NT2/D1 (cell line): Measurements from ENCODE around the gene ROBO1.

Experiments
- SUZ12 ChIP-seq: IDR thresholded peaks from 2 replicates; pipeline ENCODE4 v1.6.1; 2011; ENCODE audit not compliant: insufficient read length, insufficient read depth; ENCODE audit errors: extremely low read depth
- YY1 ChIP-seq: IDR thresholded peaks from 2 replicates; pipeline ENCODE4 v1.6.1; 2011; ENCODE audit not compliant: insufficient read length, insufficient read depth
- ZNF274 ChIP-seq: IDR thresholded peaks from 2 replicates; pipeline ENCODE4 v1.6.1; 2011; ENCODE audit warnings: mild to moderate bottlenecking, low read depth, low read length

- TF ChIP-seq ZNF274 (no peak), YY1 (no peak), SUZ12 (no peak)
Observed at GRCh38 chr3:79390352-79390751, 377.4 kb downstream of the ROBO1 start.
